Esophagus muscularis mucosa (tissue), 4 donors: ENCODE data around the gene MTERF4.

Source experiments
- EP300 ChIP-seq: sonication (generic); formaldehyde crosslinking; IDR thresholded peaks from one replicate; pipeline ENCODE4 v1.6.1; 2017; ENCODE audit warnings: antibody characterized with exemption
- POLR2A ChIP-seq: fragments of 450-650 bp; IDR thresholded peaks from one replicate; pipeline ENCODE4 v1.6.1; 2017; ENCODE audit warnings: antibody characterized with exemption, moderate library complexity, mild to moderate bottlenecking, low read depth
- POLR2AphosphoS5 ChIP-seq, 2 donors: sonication (generic); formaldehyde crosslinking; IDR thresholded peaks; one replicate each; pipeline ENCODE4 v1.6.1; 2017; ENCODE audit warnings: antibody characterized with exemption in 2 of 2
- TF ChIP-seq, protein P1 (sequence below), 3 experiments: fragments of 200-600 bp in 2 of 3; fragments of 450-650 bp in 1 of 3; sonication (generic) in 2 of 3; IDR thresholded peaks; one replicate each; pipeline ENCODE4 v1.5.1; 2017 to 2019; ENCODE audit warnings: antibody characterized with exemption in 3 of 3, mild to moderate bottlenecking in 2 of 3, moderate library complexity in 1 of 3

DNA sequence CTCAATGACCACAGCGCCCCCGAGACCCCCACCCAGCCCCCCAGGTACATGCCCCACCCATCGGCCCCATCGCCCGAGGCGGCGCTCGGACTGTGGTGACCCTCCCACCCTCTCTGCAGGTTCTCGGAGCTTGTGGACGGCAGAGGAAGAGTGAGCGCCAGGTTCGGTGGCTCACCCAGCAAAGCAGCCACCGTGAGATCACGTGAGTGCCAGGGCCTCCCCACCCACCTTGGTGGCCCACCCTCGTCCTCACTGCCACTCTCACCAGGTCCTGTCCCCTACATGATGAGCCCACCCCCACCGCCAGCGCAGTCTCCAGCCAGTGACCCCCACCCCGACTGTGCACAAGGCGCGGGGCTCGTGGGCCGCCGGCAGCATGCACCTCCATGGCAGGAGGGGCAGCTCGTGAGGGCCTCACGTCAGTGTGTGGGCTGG, 30.4 kb downstream of the MTERF4 start:
- TF ChIP-seq POLR2A (no peak), EP300 (no peak), POLR2AphosphoS5 (IDR thresholded peaks at IDR 0.05) (no peak)
- TF ChIP-seq, protein P1, sequence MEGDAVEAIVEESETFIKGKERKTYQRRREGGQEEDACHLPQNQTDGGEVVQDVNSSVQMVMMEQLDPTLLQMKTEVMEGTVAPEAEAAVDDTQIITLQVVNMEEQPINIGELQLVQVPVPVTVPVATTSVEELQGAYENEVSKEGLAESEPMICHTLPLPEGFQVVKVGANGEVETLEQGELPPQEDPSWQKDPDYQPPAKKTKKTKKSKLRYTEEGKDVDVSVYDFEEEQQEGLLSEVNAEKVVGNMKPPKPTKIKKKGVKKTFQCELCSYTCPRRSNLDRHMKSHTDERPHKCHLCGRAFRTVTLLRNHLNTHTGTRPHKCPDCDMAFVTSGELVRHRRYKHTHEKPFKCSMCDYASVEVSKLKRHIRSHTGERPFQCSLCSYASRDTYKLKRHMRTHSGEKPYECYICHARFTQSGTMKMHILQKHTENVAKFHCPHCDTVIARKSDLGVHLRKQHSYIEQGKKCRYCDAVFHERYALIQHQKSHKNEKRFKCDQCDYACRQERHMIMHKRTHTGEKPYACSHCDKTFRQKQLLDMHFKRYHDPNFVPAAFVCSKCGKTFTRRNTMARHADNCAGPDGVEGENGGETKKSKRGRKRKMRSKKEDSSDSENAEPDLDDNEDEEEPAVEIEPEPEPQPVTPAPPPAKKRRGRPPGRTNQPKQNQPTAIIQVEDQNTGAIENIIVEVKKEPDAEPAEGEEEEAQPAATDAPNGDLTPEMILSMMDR (IDR thresholded peaks at IDR 0.05): no peak
